HG03066 (cell line): ENCODE data around the gene CFAP43.

Experiments
- ATAC-seq: cut with Tn5 transposase; IDR thresholded peaks from one replicate; pipeline ENCODE4 v1.9.1; 2021; ENCODE audit warnings: low read depth; ENCODE audit not compliant: unreplicated experiment

The CFAP43 gene, protein sequence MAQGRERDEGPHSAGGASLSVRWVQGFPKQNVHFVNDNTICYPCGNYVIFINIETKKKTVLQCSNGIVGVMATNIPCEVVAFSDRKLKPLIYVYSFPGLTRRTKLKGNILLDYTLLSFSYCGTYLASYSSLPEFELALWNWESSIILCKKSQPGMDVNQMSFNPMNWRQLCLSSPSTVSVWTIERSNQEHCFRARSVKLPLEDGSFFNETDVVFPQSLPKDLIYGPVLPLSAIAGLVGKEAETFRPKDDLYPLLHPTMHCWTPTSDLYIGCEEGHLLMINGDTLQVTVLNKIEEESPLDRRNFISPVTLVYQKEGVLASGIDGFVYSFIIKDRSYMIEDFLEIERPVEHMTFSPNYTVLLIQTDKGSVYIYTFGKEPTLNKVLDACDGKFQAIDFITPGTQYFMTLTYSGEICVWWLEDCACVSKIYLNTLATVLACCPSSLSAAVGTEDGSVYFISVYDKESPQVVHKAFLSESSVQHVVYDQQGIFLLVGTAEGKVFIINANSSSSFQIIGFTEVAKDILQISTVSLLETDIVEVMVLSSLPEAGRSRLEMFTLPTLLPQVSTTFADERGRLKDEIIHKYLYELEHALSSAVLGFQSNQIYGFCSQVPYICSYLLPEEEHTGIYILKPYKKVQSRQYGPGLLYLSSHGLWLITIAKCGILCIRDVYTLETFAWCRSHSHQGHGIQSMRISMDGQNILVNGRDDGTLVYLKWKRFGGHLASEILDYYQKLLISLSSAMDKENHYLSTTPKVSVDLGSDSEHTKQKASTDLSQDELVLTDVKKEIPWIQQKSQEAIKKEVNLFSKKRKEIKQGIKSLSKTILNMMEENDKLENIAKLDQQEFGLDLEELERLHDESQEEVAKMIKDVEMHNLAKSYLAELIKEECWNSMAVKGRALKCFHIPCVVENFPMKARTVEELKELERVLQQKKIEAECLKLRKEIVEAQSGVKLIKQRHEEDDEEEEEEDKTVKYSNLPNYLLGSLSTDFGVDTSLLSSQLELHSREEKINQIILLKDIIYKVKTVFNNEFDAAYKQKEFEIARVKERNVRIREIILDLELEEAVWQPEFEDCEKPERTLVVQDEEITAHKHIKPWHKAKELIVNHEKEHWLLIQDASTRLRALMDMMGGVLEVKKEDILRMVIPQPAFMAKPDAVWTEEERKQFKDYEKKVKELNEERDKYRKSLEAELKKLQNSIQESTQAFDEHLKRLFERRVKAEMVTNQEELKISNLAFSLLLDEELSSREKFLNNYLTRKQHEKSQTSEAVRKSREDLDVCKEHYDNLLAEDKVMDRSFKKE (N-terminal part only)

DNA sequence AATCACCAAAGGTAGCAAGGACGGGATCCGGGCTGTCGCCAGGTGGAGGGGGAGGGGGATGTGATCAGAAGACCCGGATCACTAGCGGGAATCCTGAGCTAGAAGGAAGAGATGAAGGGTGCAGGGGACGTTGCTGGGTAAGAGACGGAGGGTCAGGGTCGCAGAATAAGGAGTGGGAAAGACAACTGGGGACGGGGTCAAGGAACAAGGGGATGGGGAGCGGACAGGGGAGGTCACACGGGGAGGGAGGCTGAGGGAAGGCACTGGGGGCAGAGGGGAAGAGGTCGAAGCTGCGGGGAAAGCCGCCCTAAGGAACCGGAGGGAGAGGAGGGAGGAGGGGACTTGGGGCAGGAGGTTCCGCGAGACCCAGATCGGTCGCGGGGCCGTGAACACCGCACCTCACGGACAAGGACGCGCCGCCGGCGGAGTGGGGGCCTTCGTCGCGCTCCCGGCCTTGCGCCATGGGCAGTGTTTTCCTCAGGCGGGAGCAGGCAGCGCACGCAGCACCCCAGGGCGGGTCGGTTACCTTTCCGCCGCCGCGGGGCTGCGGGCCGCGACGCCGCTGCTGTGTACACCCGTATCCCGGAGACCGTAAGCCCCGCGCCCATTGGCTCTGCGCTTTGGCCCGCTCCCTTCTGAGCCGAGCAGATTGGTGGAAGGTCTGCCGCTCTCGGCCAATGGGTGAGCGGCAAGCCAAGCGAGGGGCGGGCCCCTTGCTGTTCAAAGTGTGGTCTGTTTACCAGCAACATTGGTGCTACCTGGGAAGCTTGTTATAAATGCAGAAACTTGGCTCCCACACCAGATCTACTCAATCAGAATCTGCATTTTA, at the start of gene CFAP43:
Gene CFAP43, minus strand, starts transcription at position 581 of the 829 bp plus-strand sequence. Its CDS starts 118 bp downstream, at position 463.
- ATAC-seq, result peak; percentile 100

DNA sequence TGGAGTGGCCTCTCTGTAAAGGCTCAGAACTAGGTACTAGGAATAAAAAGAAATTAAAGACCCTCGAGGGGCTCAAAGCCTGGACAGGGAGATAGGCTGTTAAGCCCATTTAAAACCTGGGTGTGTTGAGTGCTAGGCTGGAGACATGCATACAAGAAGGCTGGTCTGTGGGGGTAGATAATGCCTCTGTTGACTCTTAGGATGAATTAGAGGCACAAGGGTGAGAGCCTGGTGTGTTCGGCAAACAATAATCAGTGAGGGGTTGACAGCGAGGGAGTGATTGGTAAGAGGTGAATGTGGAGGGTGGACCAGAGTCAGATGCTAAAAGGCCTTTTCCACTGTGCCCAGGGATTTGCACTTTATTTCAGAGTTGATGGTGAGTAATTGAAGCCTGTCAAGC, 49.5 kb upstream of the CFAP43 start:
- no peak for ATAC-seq

DNA sequence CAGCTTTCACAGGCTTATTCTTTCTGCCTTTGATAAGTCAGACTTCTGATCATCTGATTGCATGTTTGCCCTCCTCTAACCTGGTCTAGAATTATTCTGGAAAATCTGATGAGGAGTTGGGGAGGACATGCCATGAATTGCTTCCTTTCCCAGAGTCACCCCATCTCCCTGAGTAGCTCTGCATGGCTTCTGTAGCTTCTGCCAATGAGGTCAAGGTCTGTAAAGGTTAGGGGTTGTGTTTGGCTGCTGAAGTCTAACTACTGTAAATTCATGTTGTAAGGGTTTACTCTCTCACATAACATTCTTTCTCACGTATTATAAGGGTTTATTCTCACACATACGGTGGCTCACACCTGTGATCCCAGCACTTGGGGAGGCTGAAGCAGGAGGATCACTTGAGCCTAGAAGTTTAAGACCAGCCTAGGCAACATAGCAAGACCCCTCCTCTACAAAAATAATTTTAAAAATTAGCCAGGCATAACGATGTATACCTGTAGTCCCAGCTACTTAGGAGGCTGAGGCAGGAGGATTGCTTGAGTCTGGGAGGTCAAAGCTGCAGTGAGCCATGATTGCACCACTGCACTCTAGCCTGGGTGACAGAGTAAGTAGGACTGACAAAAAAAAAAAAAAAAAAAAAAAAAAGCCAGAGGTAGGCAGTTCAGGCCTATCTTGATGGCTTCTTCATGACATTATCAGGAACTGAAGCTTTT, 47.5 kb upstream of the CFAP43 start:
- ATAC-seq, result no peak

DNA sequence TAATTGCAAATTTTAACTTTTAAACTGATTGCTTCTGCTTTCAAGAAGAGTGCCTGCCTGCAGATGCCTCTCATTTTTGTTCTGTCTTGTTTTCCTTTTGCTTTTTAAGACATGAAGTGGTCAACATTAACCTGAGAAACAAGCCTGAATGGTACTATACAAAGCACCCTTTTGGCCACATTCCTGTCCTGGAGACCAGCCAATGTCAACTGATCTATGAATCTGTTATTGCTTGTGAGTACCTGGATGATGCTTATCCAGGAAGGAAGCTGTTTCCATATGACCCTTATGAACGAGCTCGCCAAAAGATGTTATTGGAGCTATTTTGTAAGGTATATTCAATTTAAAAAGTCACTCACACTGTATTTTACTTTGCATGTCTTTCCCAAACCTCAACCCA, 45.6 kb upstream of the CFAP43 start:
- ATAC-seq, result no peak

DNA sequence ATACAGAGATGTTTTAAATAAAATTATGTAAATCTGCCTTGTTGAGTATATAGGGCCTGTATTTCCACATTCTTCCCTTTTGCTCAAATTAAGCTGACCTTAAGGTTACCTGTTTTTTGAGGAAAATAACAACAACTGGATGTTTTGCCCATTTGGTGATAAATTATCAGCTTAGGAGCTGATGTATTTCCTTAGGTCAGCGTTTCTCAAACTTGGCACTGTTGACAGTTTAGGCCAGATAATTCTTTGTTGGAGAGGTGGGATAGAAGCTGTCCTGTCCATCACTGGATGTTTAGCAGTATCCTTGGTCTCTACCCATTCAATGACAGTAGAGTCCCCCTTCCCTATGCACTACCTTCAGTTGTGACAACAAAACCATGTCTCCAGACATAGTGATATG, 44.0 kb upstream of the CFAP43 start:
- ATAC-seq, result no peak

DNA sequence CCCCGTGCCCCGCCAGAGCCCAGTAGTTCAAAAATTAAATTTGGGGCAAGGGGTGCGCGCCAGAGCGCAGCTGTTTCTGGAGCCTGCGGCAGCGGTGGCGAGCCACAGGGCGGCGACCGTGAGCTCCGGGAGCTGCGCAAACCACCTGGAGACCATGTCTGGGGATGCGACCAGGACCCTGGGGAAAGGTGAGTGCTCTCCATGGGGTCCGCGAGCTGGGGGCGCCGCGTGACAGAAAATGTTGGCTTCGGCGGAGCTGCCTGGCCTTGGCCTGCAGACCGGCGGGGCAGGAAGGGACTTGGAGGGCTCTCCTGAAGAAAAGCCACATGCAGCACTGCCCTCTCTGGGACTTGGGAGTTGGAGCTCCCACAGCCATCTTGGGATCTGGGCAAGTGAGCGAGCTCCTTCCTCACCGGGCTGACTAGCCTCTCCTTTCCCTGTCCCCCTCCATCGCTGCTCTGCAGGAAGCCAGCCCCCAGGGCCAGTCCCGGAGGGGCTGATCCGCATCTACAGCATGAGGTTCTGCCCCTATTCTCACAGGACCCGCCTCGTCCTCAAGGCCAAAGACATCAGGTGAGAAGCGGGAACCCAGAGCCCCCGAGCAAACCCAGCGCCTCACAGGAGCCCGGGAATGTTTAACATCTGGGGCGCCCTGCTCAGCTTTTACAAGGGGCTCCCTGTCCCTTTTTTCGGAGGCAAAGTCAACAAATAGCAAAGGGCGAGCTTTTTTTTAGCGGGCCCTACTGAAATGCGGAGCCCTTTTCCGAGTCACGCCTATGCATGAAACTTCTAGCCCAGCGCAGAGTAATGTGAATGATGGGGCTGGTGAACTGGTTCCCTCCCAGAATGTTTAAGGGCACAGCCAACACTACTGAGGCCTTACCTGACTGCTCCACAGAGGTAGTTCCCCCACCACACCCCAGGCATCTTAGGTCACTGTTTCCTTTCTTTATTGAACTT, 42.9 kb upstream of the CFAP43 start:
- ATAC-seq, result peak; percentile 94

DNA sequence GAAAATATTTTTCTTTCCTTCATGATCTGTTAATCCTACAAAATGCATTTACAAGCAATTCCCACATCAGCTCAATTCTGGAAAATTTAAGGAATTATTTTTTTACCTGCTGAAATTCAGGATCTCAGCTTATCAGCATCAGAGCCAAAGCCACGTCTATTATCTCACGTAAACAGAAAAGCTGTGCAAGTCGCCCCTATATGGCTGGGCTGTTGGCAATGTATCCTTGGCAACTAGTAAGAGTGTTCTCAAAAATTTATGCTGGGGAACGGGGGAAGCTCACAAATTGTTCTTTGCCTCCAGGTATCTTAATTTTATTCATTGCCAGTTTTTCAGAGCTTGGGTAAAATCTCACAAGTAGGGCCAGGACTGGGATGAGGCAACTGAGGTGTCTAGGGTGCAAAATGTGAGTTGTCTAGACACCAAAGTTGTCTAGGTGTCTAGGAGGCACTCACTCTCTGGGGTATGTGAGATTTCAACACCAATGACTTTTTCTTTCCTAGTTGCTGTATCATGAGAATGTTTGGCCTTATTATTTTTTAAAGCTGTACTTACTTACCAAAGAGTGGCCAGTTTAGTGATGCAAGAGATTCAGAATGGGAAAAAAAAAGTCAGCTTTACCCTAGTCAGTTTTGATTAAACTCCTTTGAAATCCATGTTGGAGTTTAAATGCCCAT, 41.9 kb upstream of the CFAP43 start:
- ATAC-seq, result no peak

DNA sequence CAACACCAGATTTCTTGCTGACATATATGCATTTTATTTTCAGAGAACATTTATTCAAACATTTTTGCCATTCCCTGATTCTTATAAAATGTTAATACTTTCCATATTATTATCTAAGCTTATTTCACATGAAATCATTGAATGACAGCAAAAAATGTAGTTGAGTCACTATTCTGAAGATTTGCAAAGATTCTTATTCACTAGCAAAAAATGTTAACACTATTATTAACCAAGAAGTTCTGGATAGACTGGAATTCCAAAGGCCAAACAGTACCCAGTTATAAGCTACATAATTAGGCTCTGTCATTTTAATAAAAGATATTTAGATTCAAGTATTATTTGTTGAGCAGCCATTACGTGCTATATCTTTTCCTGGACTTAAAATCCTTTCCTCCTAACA, 41.1 kb upstream of the CFAP43 start:
- no peak for ATAC-seq

DNA sequence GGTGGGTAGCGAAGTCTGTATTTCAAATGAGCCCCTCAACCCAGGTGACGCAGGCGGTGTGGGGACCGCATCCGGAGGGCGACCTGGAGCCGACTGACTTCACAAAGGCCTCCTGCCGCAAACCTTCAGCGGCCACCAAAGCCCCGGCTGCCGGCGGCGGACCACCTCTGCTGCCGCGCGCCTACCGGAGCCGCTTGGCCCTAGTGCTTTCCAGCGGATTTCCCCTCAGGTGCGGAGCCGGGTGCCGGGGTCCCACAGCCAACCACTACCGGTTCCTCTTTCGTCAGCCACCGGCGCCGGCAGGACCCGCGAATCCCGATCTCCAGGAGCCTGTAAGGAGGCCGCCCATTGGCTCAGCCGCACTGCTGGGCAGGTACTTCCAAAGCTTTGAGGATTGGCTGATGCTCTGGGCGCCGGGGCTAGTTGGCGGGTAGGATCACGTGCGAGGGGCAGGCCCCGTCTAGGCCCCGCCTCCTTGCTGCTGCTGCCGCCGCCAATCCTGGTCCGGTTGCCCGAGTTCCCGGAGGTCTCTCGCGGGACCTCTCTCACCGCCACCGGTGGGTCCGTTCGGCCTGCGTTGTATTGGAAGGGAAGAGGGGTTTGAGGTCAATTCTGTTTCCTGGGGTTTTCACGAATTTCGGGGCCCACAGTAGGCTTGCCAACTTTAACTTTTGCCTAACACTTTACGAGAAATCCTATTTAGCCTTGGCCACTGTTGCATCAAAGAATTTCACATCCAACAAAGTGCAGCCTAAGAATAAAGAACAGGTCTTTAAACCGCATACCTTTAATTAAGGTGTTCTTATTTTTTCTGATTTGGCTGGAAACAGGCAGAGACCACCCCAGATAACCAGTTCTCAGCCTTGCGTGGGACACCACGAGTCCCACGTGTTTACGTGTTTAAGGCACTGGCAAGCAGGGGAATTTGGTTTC, 36.8 kb upstream of the CFAP43 start, which contains the start of gene GSTO2:
Gene GSTO2, plus strand, starts transcription at position 472 of the 933 bp plus-strand sequence. CDS start 5,732 bp downstream, outside the sequence.
- ATAC-seq, result peak; percentile 99

DNA sequence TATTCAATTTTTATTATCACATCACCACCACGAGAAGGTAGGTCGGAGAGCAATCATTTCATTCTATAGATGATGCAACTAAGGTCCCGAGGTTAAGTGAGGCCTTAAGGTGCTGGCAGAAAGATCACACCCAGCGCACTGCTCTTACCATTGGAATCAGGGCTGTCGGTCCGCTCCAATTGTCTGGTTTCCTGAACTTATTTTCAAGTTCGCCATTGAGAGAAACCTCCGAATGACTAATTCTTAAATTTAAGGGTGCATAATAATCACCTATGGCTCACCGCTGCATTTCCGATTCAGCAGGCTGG, 36.2 kb upstream of the CFAP43 start:
- no peak for ATAC-seq

DNA sequence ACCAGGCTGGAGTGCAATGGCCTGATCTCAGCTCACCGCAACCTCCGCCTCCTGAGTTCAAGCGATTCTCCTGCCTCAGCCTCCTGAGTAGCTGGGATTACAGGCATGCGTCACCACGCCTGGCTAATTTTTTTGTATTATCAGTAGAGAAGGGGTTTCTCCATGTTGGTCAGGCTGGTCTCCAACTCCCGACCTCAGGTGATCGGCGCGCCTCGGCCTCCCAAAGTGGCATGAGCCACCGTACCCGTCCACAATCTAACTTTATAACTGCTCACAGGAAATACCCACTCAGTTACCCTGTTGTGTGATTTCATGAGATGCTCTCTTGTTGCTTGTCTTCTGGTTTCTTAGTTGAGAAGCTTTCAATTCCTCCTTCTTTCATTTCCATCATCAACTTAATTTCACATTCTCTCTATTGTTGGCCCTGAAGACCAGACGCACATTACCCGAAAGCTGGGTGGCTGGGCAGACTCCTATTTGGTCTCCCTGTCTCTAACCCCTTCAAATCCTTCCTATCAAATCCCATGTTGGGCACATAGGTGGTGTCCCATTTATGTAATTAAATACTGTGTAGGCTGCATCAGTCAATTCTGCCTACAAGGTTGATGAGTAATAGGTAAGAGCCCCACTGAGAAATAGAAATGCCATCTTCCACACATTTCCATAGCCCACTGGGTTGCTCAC, 35.7 kb upstream of the CFAP43 start:
- no peak for ATAC-seq

DNA sequence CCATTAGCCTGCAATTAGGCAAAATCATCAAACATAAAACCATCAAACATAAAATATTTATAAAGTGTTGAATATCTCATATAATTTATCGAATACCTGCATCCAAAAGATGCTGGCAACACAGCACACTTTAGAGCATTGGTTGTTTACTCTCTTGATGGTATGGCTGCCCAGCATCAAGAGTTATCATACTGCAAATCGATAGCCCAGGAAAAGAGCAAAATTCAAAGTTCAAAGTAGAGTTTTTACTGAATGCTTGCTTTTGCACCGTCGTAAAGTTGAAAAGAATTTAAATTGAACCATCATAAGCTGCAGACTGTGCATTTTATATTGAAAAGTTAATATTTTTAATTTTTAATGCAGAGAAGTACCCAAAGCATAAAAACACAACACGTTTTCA, 32.6 kb upstream of the CFAP43 start:
- ATAC-seq, result no peak

DNA sequence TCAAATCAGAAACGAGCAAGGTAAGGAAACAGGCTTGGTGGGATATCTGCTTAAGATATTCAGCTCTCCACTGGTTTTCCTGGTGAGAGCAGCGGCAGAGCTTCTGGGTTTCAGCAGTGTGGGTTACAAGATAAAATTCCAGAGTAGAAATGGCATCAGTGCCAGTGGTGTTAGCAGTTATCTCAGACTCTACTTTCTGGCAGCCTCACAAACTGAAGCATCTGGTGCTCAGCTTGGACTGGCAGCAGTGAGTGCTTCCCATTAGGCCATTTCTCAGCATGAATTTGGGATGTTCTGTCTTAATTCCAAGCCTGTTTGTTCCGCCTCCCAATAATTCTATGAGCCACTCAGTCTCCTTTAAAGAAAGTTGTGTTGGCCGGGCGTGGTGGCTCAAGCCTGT, 29.9 kb upstream of the CFAP43 start:
- ATAC-seq, result no peak

DNA sequence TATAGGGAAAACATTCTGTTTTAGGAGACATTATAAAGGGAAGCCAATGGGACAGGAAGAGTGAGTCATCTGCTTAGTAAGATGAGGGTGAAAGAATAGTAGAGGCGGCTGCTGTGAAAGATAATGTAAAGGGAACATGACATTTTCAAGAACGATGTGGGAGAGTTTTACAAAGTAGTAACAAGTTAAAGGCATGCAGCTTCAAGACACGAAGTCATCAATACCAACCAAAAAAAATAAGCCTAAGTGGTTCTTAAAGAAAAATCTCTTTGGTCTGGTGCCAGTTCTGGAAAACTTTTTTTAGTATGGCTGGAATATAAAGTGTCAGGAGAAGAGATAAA, 28.6 kb upstream of the CFAP43 start:
- ATAC-seq, result no peak

DNA sequence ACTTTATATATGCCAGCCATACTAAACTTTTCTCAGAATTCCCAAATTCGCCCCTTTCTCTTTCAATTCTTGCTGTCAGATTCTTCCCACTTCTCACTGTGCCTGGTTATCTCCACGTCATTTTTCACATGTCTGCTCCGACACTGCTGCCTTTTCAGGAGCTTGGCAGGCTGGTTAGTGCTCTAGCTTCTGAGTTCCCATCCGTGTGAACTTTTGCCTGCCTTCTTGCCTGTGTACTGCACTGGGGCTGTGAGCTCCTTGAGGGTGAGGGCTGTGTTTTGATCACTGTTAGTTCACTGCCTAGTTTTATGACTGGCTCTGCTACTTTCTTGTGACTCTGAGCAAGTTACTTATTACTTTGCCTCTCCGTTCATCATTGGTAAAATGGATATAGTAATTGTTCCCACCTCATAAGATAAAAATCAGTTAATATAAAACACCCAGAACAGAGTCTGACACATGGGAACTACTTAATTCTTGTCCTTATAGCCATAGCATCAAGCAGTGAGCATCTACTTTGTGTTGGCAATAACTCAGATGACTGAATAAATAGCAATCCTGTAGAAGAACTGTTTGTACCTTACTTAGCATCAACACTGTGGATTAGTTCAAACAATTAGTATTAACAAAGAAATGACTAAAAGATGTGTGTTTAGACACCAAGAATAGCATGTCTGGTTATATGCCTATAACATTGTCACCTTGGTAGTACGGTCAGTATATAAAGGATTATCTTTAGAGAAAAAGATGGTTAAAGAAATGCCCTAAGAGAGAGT, 28.0 kb upstream of the CFAP43 start:
- no peak for ATAC-seq
